Mammary epithelial cell (primary cell): ENCODE results near the gene BNIP3.

Experiments
- EZH2 ChIP-seq: IDR thresholded peaks from 2 replicates; pipeline ENCODE4 v1.6.1; 2012; ENCODE audit warnings: low read length, inconsistent platforms, borderline replicate concordance
- TF ChIP-seq, protein P1 (sequence below), 2 donors: IDR thresholded peaks in 1 of 2; conservative IDR thresholded peaks in 1 of 2; 2 replicates each; pipeline ENCODE4 v1.5.1; 2011 to 2012; ENCODE audit warnings: inconsistent platforms in 2 of 2, low read length in 2 of 2, mild to moderate bottlenecking in 2 of 2, control low read depth in 1 of 2, low read depth in 1 of 2; ENCODE audit not compliant: insufficient read depth in 1 of 2; ENCODE audit errors: extremely low read depth in 1 of 2

DNA sequence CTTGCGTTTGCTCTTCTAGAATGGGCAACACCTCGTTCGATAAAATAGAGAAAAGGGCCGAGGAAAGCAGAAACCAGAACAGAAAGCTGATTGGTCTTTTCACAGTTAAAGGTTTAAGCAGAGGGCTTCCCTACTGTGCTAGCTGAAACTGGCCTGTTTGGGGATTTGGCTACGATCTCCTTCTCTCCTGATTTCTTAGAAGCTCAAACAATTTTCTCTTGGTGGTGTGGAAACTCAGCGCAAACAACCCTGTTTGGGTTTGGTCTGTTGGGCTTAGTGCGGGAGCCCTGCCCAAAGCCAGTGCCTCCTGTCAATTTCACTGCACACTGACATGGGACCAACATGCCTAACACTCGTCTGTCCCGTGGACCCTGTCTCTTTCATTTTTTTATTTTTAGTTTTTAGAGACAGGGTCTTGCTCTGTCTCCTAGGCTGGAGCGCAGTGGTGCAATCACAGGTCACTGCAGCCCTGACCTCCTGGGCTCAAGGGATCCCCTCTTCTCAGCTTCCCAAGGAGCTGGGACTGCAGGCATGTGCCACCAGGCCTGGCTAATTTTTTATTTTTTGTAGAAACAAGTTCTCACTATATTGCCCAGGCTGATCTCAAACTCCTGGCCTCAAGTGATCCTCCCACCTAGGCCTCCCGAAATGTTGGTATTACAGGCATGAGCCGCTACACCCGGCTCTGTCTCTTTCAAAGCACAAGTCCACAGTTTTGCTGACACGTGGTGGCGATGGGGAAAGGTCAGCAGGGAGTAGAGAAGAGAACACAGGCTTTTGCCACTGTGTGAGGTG, 16.5 kb upstream of the BNIP3 start:
- TF ChIP-seq, protein P1, sequence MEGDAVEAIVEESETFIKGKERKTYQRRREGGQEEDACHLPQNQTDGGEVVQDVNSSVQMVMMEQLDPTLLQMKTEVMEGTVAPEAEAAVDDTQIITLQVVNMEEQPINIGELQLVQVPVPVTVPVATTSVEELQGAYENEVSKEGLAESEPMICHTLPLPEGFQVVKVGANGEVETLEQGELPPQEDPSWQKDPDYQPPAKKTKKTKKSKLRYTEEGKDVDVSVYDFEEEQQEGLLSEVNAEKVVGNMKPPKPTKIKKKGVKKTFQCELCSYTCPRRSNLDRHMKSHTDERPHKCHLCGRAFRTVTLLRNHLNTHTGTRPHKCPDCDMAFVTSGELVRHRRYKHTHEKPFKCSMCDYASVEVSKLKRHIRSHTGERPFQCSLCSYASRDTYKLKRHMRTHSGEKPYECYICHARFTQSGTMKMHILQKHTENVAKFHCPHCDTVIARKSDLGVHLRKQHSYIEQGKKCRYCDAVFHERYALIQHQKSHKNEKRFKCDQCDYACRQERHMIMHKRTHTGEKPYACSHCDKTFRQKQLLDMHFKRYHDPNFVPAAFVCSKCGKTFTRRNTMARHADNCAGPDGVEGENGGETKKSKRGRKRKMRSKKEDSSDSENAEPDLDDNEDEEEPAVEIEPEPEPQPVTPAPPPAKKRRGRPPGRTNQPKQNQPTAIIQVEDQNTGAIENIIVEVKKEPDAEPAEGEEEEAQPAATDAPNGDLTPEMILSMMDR (conservative IDR thresholded peaks at IDR 0.05 in 1 of 2, IDR thresholded peaks at IDR 0.05 in 1 of 2; ENCODE audit: extremely low read depth in 1 of 2, insufficient read depth in 1 of 2, low read depth in 1 of 2, low read length in 2 of 2), result no peak
- no peak for TF ChIP-seq EZH2
